ENCODE results near the gene C1orf232. TPM values are rescaled to one million over a fixed set of nuclear protein-coding genes. Genes with fewer than 3 reads are reported as not detected.

C1orf232 gene
- total and polyA plus RNA-seq, 2 of the 4 experiments (the other 2 are of a cell fraction) = not detected

DNA sequence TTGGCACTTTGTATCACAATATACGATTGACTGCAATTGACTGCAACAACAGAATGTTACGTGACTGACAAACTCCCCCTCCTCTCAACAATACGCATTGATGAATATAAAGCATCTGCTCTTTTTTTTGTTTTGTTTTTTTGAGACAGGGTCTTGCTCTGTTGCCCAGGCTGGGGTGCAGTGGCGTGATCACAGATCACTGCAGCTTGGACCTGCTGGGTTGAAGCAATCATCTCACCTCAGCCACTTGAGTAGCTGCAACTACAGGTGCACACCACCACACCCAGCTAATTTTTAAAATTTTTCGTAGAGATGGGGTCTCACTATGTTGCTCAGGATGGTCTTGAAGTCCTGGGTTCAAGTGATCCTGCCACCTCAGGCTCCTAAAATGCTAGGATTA is 44.0 kb upstream of the C1orf232 start:
- H3K27me3 ChIP-seq (ENCODE audit: control insufficient read depth, insufficient read depth, low read length) = peaks cover 38% of the 10 kb centered on the region
- H3K9ac ChIP-seq (ENCODE audit: low read depth, low read length) = no peak overlapping the region
- TF ChIP-seq MAZ (IDR thresholded peaks at IDR 0.05; ENCODE audit: borderline replicate concordance, low read depth, low read length) (no peak), POLR2A (IDR thresholded peaks at IDR 0.05; ENCODE audit: low read depth, low read length) (no peak), CEBPB (IDR thresholded peaks at IDR 0.05; ENCODE audit: low read depth, low read length) (no peak), BHLHE40 (IDR thresholded peaks at IDR 0.05; ENCODE audit: low read depth, low read length) (no peak), RAD21 (IDR thresholded peaks at IDR 0.05; ENCODE audit: low read length) (no peak), RFX5 (IDR thresholded peaks at IDR 0.05; ENCODE audit: low read depth, low read length) (no peak), ELK1 (IDR thresholded peaks at IDR 0.05; ENCODE audit: borderline replicate concordance, low read depth, low read length) (no peak), MXI1 (IDR thresholded peaks at IDR 0.05; ENCODE audit: borderline replicate concordance, low read depth, low read length) (no peak), CHD1 (IDR thresholded peaks at IDR 0.05; ENCODE audit: low read depth, low read length) (no peak), FOS (IDR thresholded peaks at IDR 0.05; ENCODE audit: low read depth, low read length) (no peak), NFE2L2 (IDR thresholded peaks at IDR 0.05; ENCODE audit: low read depth, low read length) (no peak), SMC3 (IDR thresholded peaks at IDR 0.05; ENCODE audit: low read depth, low read length) (no peak), CTCF (conservative IDR thresholded peaks at IDR 0.05; ENCODE audit: low read depth, low read length) (no peak), USF2 (IDR thresholded peaks at IDR 0.05; ENCODE audit: low read depth, low read length) (no peak)
- intact Hi-C loops (cut with micrococcal nuclease) = no loop called here
- no TSS peak for BruUV-seq (replicated peaks)
- H4K91ac ChIP-seq (ENCODE audit: insufficient read depth, low read depth, low read length) = no peak overlapping the region
- in situ Hi-C loops (cut with MboI; ENCODE audit: low sequenced_read_pairs) = no loop called here
- H3K23ac ChIP-seq (ENCODE audit: low read depth, low read length) = no peak overlapping the region
- no peak overlapping the region for H3K14ac ChIP-seq (replicated peaks; ENCODE audit: low read depth, low read length)
- no peak overlapping the region for H2BK5ac ChIP-seq (ENCODE audit: low read depth, low read length, poor library complexity, severe bottlenecking)
- no peak overlapping the region for H2BK20ac ChIP-seq (ENCODE audit: low read depth, low read length)
- no peak overlapping the region for H3K4me3 ChIP-seq (ENCODE audit: insufficient read depth, low read depth, low read length)
- H2AFZ ChIP-seq (replicated peaks; ENCODE audit: low read length, poor library complexity) = no peak overlapping the region
- CTCF ChIA-PET = interaction anchor here (1.0 kb wide), 2 partner anchors 10 to 21 kb away, joined by 3 to 7 read pairs; partner anchors contain the start of gene CEP85
- no peaks in the 10 kb centered on the region for H3K4me1 ChIP-seq (ENCODE audit: control insufficient read depth, insufficient read depth, low read length)
- H2AK9ac ChIP-seq (replicated peaks; ENCODE audit: low read depth, low read length, poor library complexity) = no peak overlapping the region
- H3K36me3 ChIP-seq (ENCODE audit: control insufficient read depth, insufficient read depth, low read length) = no peaks in the 10 kb centered on the region
- no peaks in the 10 kb centered on the region for H4K20me1 ChIP-seq (ENCODE audit: insufficient read depth, low read length)
- no peak overlapping the region for H3K27ac ChIP-seq (ENCODE audit: insufficient read depth, low read length)
- no peak overlapping the region for H3K4me2 ChIP-seq (ENCODE audit: low read depth, low read length)
- no peak overlapping the region for H2AK5ac ChIP-seq (ENCODE audit: low read depth, low read length)
- no peak overlapping the region for H3K4ac ChIP-seq (ENCODE audit: low read depth, low read length)
- H2BK120ac ChIP-seq (ENCODE audit: low read depth, low read length) = no peak overlapping the region
- H3K56ac ChIP-seq (ENCODE audit: extremely low read depth, insufficient read depth, low read length) = no peak overlapping the region
- POLR2A ChIA-PET (ENCODE audit: unreplicated experiment) = no interaction called here
- no peak overlapping the region for H2BK15ac ChIP-seq (ENCODE audit: low read depth, low read length)
- dilution Hi-C loops (cut with HindIII; ENCODE audit: low sequenced_read_pairs, unreplicated experiment) = no loop called here
- no peak for ATAC-seq (ENCODE audit: low read depth)
- WGBS, 2 experiments (ENCODE audit: extremely low coverage in 2 of 2, insufficient read length in 1 of 2) = no CpG with 5 or more reads among the region's 5 CpGs
- H4K8ac ChIP-seq (ENCODE audit: low read depth in 2 of 2, low read length in 2 of 2) = no peak overlapping the region
- H4K5ac ChIP-seq (ENCODE audit: low read depth, low read length) = no peak overlapping the region
- no peaks in the 10 kb centered on the region for H3K9me3 ChIP-seq (ENCODE audit: control insufficient read depth, insufficient read depth, low read length)
- DNase-seq = no peak
- no peaks in the 10 kb centered on the region for H3K79me1 ChIP-seq (ENCODE audit: low read depth in 1 of 2, low read length in 2 of 2)
- no peaks in the 10 kb centered on the region for H3K9me1 ChIP-seq (ENCODE audit: insufficient read depth, low read length)
- no peak overlapping the region for H3K18ac ChIP-seq (ENCODE audit: low read depth, low read length)

Data from IMR-90 (cell line).